ENCODE measurements around the gene S100PBP. TPM values are rescaled to one million over a fixed set of nuclear protein-coding genes. Genes with fewer than 3 reads are reported as not detected.
A peak's percentile ranks its signal among the peaks of the same experiment; 100 is the strongest.

The S100PBP gene
- total RNA-seq, 4 donors from 2014 or later: 27.3 to 41.9 (median 34.7) TPM

DNA sequence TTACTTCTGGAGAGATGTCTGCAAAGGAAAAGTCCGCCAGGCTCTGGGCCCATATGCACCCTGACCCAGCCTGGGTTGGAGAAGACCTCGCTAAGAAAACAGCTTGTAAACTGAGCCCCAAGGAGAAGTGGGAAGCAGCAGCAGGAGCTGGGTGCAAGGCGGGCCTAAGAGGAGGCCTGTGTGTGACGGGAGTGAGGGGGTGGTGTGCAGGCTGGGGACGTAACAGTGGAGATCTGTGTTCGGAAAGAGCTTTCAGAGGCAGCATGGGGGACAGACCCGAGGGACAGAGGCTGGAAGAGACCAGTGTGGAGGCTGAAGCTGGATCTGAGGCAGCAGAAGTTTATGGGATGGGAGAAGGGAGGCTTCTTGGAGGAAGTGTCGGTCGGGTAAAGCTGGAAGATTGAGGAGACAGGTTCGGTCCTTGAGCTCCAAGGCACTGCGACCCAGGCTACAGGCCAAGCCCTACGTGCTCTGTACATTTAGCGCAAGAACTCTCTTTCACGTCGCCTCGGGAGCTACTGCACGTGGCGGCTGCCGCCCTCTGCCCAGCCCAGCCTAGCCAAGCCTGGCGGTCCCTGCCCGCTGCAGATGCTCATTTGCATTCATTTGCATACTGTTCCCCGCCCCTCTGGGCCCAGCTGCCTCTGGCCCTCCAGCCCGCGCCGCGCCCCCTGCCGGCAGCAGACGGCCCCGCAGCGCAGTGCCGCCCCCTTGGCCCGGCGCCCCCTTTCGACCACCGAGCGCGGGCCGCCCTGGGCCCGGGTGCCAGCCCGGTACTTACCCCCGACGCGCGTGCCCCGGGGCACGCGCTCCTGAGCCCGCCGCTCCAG, 75.1 kb downstream of the S100PBP start:
- DNase-seq: peak; percentile 25
- Histone ChIP-seq H3K27ac (no peak overlapping the region), H3K9me3 (no peaks in the 10 kb centered on the region), H3K27me3 (peaks cover under 1% of the 10 kb centered on the region), H3K4me1 (peaks cover 4 to 13% of the 10 kb centered on the region in 2 donors), H3K4me3 (replicated peaks in 1 of 3) (peak overlapping the region in 1 of 3 donors; percentile 37), H3K36me3 (no peaks in the 10 kb centered on the region)
- intact Hi-C loops (cut with DNase I): no loop called here
- no peak for TF ChIP-seq POLR2A (IDR thresholded peaks at IDR 0.05)
- TF ChIP-seq, protein P1, sequence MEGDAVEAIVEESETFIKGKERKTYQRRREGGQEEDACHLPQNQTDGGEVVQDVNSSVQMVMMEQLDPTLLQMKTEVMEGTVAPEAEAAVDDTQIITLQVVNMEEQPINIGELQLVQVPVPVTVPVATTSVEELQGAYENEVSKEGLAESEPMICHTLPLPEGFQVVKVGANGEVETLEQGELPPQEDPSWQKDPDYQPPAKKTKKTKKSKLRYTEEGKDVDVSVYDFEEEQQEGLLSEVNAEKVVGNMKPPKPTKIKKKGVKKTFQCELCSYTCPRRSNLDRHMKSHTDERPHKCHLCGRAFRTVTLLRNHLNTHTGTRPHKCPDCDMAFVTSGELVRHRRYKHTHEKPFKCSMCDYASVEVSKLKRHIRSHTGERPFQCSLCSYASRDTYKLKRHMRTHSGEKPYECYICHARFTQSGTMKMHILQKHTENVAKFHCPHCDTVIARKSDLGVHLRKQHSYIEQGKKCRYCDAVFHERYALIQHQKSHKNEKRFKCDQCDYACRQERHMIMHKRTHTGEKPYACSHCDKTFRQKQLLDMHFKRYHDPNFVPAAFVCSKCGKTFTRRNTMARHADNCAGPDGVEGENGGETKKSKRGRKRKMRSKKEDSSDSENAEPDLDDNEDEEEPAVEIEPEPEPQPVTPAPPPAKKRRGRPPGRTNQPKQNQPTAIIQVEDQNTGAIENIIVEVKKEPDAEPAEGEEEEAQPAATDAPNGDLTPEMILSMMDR (IDR thresholded peaks at IDR 0.05): peak in 4 of 6 experiments; percentile 16 to 41 (median 28)
- WGBS, 2 donors: 21 to 43% methylated on average over 21 to 47 of the region's 49 CpGs

DNA sequence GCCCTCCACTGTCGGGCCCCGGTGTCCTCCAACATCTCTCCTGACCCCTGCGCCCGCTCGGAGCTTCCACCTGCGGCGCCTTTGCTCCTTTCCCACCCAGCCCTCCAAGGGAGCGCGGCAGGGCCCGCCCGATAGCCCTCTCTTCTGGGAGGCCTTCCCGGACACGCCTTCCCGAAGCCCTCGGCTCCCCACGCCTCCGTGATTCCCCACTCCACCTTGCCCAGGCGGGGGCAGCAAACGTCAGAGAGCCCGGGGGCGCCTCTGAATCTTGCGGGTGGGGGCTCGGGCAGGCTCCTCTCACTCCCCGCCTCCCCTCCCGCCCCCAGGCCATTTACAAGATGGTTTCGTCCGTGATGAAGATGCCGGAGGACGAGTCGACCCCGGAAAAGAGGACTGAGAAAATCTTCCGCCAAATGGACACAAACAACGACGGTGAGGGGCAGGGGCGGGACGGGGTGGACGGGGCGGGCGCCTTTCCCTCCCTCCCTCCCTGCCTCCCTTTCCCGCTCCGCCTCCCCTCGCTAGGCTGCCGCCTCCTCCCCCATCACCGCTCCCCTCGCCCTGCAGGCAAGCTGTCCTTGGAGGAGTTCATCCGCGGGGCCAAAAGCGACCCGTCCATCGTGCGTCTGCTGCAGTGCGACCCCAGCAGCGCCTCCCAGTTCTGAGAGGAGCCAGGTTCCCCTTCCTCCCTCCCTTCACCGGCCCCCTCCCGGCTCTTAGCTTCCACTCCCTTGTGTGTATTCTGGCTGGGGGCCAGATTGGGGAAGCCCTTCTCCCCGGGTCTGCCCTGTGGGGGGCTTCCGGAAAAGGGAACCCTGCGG, 76.0 kb downstream of the S100PBP start:
- H3K27me3 ChIP-seq: no peaks in the 10 kb centered on the region
- no peaks in the 10 kb centered on the region for H3K9me3 ChIP-seq
- WGBS, 2 donors: 1 to 5% methylated on average over 44 to 51 of the region's 58 CpGs
- H3K27ac ChIP-seq: no peak overlapping the region
- no peaks in the 10 kb centered on the region for H3K36me3 ChIP-seq
- peaks cover 4 to 13% of the 10 kb centered on the region in 2 donors for H3K4me1 ChIP-seq
- DNase-seq: peak; percentile 53 to 62
- intact Hi-C loops (cut with DNase I): no loop called here
- peak overlapping the region in 2 of 3 donors; percentile 31 to 37 for H3K4me3 ChIP-seq (replicated peaks in 1 of 3)
- TF ChIP-seq POLR2A (IDR thresholded peaks at IDR 0.05): no peak
- TF ChIP-seq, protein P1 (IDR thresholded peaks at IDR 0.05): no peak

DNA sequence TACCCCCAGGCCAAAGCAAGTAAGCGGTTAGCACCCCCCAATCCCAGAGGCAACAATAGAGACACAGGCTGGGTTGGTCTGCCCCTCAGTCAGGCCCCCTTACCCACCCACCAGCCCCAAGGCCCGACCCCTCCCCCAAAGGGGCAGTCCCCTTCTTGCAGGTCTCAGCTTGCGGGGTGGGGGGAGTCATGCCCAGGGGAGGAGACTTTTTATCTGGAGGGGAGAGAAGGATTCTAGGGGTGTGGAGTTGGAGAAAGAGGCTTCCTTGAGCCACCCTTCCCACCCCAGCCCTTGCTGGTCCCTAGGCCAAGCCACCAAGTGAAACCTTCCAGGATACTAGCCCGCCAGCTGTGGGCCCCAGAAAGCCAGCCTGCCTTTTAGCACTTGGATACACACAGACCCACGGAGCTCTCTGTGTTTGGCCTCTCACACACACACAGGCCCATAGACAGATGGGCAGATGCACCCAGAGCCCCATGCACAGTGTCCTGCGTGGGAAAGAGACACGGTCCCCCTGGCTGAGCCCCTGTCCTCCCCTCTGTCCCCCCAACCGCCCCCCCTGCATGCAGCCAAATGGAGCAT, 76.7 kb downstream of the S100PBP start:
- no peaks in the 10 kb centered on the region for H3K9me3 ChIP-seq
- peak overlapping the region in 1 of 3 donors; percentile 37 for H3K4me3 ChIP-seq (replicated peaks in 1 of 3)
- intact Hi-C loops (cut with DNase I): no loop called here
- H3K27ac ChIP-seq: no peak overlapping the region
- peaks cover 4 to 13% of the 10 kb centered on the region in 2 donors for H3K4me1 ChIP-seq
- DNase-seq: no peak
- no peaks in the 10 kb centered on the region for H3K36me3 ChIP-seq
- 63 to 72% methylated on average over 4 to 6 of the region's 8 CpGs for WGBS, 2 donors
- H3K27me3 ChIP-seq: no peaks in the 10 kb centered on the region
- TF ChIP-seq, protein P1 (IDR thresholded peaks at IDR 0.05): no peak
- no peak for TF ChIP-seq POLR2A (IDR thresholded peaks at IDR 0.05)

DNA sequence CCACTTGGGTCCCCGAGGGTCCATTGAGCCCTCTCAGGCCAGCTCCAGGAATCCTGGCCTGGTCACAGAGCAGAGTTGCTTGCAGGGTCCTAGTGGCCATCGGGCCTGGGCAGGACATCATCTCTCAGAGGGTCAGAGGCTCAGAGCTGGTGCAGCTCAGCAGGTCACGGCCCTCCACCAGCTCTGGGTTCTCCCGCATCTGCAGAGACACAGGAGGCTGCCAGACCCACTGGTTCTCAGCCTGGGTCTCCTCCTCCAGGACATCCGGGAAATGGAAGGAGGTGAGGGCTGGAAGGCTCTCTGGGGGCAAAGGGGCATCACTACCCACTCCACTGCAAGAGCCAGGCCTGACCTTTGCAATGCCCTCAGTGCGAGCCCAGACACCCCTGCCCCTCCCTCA, 77.2 kb downstream of the S100PBP start:
- Histone ChIP-seq H3K9me3 (no peaks in the 10 kb centered on the region), H3K4me3 (replicated peaks in 1 of 3) (no peak overlapping the region), H3K36me3 (no peaks in the 10 kb centered on the region), H3K27ac (no peak overlapping the region), H3K4me1 (peaks cover 4 to 13% of the 10 kb centered on the region in 2 donors), H3K27me3 (no peaks in the 10 kb centered on the region)
- DNase-seq: no peak
- intact Hi-C loops (cut with DNase I): no loop called here
- TF ChIP-seq, protein P1 (IDR thresholded peaks at IDR 0.05): no peak
- TF ChIP-seq POLR2A (IDR thresholded peaks at IDR 0.05): no peak
- 83 to 88% methylated on average over 5 of the region's 6 CpGs for WGBS, 2 donors
